ENCODE results near the gene CWF19L1.
"Not testable (repeated sequence)": the region's sequence is repeated elsewhere in the genome, so short reads cannot be mapped to it uniquely, and the experiment has no call there.

The CWF19L1 gene

DNA sequence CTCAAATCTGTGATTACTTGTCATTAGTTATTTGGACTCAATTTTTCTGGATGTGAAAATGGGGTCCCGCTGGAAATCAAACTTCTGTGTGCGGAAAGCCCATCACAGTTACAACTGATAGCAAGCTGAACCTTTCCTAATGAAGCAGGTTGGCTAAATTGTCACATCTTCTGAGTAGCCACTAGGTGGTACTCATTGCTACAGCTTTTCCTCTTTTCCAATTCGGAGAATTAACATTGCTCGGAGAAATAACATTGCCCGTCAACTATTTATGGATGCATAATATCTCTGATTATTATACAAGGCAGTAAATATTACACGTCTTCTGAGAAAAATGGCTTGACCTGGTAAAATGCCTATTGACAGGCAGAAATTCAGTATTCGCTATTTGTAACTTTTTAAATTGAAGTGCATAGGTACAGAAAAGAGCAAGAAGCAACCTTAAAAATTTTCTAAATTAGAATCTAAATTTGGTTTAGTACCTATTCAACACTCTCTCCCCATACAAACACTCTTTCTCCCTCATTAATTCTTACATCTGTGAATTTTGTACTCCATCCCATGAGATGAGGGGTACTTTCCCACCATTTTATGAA lies 36.4 kb upstream of the CWF19L1 start:
- DNase-seq (ENCODE audit: low read depth), result peak; percentile 52
- no peak overlapping the region for H3K4me3 ChIP-seq (replicated peaks; ENCODE audit: low read depth, low read length)
- TF ChIP-seq, protein P1, sequence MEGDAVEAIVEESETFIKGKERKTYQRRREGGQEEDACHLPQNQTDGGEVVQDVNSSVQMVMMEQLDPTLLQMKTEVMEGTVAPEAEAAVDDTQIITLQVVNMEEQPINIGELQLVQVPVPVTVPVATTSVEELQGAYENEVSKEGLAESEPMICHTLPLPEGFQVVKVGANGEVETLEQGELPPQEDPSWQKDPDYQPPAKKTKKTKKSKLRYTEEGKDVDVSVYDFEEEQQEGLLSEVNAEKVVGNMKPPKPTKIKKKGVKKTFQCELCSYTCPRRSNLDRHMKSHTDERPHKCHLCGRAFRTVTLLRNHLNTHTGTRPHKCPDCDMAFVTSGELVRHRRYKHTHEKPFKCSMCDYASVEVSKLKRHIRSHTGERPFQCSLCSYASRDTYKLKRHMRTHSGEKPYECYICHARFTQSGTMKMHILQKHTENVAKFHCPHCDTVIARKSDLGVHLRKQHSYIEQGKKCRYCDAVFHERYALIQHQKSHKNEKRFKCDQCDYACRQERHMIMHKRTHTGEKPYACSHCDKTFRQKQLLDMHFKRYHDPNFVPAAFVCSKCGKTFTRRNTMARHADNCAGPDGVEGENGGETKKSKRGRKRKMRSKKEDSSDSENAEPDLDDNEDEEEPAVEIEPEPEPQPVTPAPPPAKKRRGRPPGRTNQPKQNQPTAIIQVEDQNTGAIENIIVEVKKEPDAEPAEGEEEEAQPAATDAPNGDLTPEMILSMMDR (IDR thresholded peaks at IDR 0.05; ENCODE audit: low read length, missing control alignments), result peak; percentile 86

DNA sequence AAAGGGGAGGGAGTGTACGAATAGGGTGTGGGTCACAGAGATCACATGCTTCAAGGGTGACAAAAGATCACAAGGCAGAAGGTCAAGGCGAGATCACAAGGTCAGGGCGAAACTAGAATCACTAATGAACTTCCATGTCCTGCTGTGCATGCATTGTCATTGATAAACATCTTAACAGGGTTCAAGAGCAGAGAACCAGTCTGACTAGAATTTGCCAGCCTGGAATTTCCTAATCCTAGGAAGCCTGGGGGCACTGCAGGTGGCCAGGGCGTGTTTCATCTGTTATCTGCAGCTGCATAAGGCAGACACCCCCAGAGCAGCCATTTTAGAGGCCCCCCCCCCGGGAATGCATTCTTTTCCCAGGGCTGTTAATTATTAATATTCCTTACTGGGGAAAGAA lies 33.7 kb upstream of the CWF19L1 start:
- not testable (repeated sequence) for H3K4me3 ChIP-seq (replicated peaks; ENCODE audit: low read depth, low read length); DNase-seq (ENCODE audit: low read depth)

DNA sequence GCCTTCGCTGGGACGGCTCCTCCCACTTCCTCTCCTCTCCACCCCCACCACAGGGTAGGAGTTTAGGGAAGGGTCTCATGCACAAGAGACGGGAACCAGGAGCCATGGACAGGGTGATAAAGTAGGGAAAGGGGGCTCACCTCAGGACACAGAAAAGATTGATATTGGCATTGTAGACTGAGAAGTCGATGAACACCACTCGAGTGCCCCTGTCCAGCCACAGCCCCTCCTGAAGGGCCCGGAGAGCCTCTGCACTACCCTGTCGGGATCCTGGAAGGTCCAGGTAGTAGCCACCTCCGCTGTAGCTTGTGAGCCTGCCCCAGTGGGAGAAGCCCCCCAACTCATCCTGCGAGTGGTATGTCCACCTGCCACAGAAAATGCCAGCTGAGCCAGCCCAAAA lies 29.8 kb upstream of the CWF19L1 start:
- H3K4me3 ChIP-seq (replicated peaks; ENCODE audit: low read depth, low read length), result no peak overlapping the region
- TF ChIP-seq, protein P1 (IDR thresholded peaks at IDR 0.05; ENCODE audit: low read length, missing control alignments), result no peak
- DNase-seq (ENCODE audit: low read depth), result no peak

DNA sequence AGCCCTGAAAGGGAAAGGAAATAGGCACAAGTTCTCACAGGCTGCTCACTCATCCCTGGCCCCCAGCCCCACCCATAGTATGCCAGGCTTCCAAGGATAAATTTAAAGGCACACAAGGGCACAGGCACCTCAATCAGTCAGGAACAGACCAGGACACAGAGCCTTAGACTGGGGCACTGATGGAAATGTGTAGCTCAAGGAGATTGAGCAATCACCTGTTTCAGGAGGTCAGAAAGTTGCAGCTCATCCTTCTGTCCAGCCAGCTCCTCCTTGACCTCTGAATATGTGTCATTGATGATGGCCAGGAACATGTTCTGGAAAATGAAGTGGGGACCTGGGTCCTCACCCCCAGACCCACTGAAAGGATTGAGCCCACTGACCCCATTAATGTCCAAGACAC lies 25.6 kb upstream of the CWF19L1 start:
- H3K4me3 ChIP-seq (replicated peaks; ENCODE audit: low read depth, low read length), result no peak overlapping the region
- no peak for DNase-seq (ENCODE audit: low read depth)
- TF ChIP-seq, protein P1 (IDR thresholded peaks at IDR 0.05; ENCODE audit: low read length, missing control alignments), result no peak

DNA sequence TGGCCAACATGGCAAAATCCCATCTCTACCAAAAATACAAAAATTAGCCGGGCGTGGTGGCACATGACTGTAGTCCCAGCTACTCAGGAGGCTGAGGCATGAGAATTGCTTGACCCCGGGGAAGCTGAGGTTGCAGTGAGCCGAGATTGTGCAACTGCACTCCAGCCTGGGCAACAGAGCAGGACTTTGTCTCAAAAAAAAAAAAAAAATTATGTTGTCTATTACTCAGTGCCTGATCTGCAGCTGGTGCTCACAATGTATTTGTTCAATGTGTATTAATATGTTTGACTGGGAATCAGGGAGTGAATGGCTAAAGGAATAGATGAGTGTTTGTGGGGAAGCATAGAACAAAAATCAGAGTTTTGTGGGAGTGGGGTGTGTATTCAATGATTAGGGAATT lies 24.9 kb upstream of the CWF19L1 start:
- peak; percentile 39 for DNase-seq (ENCODE audit: low read depth)

DNA sequence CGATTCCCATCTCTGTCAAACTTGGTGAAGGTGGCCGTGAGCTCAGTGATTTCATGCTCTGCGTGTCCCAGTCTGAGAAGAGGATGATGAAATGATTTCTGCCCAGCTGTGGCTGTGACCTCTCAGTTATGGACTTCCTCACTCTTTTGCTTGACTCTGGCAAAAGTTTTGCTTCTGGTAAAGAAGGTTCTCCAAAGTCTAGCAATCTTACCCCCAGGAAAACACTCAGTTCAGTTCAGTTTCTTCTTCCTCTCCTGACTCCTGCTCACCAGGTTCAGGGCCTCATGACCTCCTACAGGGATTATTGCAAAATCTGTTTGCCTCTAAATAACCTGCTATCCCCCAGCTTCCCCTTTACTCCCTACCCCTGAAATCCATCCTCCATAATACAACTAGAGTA lies 23.9 kb upstream of the CWF19L1 start:
- no peak overlapping the region for H3K4me3 ChIP-seq (replicated peaks; ENCODE audit: low read depth, low read length)
- TF ChIP-seq, protein P1 (IDR thresholded peaks at IDR 0.05; ENCODE audit: low read length, missing control alignments), result no peak
- DNase-seq (ENCODE audit: low read depth), result no peak

More for the DNA sequence above, 24.9 kb upstream of the CWF19L1 start:
- H3K4me3 ChIP-seq (replicated peaks; ENCODE audit: low read depth, low read length), result not testable (repeated sequence)

DNA sequence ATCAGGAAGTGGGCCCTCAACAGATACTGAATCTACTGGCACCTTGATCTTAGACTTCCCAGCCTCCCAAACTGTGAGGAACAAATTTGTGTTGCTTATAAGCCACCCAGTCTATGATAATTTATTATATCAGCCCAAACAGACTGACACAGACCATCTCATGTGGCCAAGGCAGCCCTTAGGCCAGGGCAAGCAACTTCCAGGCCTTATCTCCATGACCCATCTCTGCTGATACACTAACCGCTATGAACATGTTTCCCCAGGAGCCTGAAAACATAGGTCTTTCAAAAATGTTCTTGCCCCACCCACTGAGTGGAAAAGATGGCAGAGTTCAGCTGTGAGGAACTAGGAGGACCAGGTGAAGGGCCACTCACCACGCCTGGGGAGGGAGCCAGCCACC lies 22.2 kb upstream of the CWF19L1 start:
- TF ChIP-seq, protein P1 (IDR thresholded peaks at IDR 0.05; ENCODE audit: low read length, missing control alignments), result no peak
- H3K4me3 ChIP-seq (replicated peaks; ENCODE audit: low read depth, low read length), result no peak overlapping the region
- no peak for DNase-seq (ENCODE audit: low read depth)

DNA sequence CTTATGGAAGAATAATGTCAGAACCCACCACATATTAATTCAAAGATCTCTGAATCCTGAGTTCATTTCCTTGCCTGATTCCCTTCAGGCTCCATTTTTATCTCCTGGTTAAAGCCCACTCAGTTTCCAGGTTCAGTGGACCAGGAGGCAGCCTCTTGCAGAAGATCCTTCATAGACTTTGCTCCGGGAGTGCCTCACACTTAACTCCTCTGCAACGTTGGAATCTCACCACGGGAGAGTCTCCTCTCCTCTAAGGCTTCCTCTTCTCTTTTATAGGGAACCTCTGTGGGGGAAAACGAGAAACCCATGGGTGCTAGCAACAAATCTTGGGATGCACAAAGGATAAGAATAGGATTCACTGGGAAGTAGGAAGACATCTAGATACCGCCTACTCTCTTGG lies 20.8 kb upstream of the CWF19L1 start:
- TF ChIP-seq, protein P1 (IDR thresholded peaks at IDR 0.05; ENCODE audit: low read length, missing control alignments), result no peak
- DNase-seq (ENCODE audit: low read depth), result no peak
- no peak overlapping the region for H3K4me3 ChIP-seq (replicated peaks; ENCODE audit: low read depth, low read length)
